A549 (cell line): ENCODE results near the gene HELT.

Experiments used
- CEBPB ChIP-seq, 2 experiments: fragments of >200 bp in 1 of 2; sonication (Bioruptor Twin) in 1 of 2; formaldehyde crosslinking in 1 of 2; IDR thresholded peaks; 2 replicates each; pipeline ENCODE4 v1.6.1; 2012 to 2016
- FOSL2 ChIP-seq, 2 experiments: fragments of 450-650 bp in 1 of 2; fragments of >200 bp in 1 of 2; sonication (Bioruptor Twin) in 1 of 2; formaldehyde crosslinking; IDR thresholded peaks; 2 replicates each; pipeline versions ENCODE4 v1.5.0 to v1.6.1; 2016 to 2020; ENCODE audit warnings: mild to moderate bottlenecking in 1 of 2, moderate library complexity in 1 of 2
- HDAC2 ChIP-seq: fragments of 200-600 bp; sonication (generic); IDR thresholded peaks from 2 replicates; pipeline ENCODE4 v1.6.1; 2016
- NR3C1 ChIP-seq: fragments of >200 bp; sonication (Bioruptor Twin); formaldehyde crosslinking; IDR thresholded peaks from 3 replicates; pipeline ENCODE4 v1.6.1; 2017
- POLR2A ChIP-seq: IDR thresholded peaks from 2 replicates; pipeline ENCODE4 v1.6.1; 2012; ENCODE audit warnings: mild to moderate bottlenecking, low read length
- POLR2AphosphoS2 ChIP-seq: conservative IDR thresholded peaks from 2 replicates; pipeline ENCODE4 v1.6.1; 2012; ENCODE audit warnings: low read length, improper control_type of control experiment, inconsistent platforms
- ZC3H11A ChIP-seq: fragments of 450-650 bp; IDR thresholded peaks from 2 replicates; pipeline ENCODE4 v1.6.1; 2014; ENCODE audit warnings: antibody characterized with exemption, mild to moderate bottlenecking
- ZSCAN20 ChIP-seq: fragments of 250-450 bp; sonication (Bioruptor Pico); IDR thresholded peaks from 2 replicates; pipeline ENCODE4 v1.8.0; 2022; ENCODE audit warnings: mild to moderate bottlenecking, moderate library complexity
- TF ChIP-seq, protein P1 (sequence below): fragments of >200 bp; sonication (Bioruptor Twin); formaldehyde crosslinking; IDR thresholded peaks from 3 replicates; pipeline ENCODE4 v1.5.1; 2016
- TF ChIP-seq, protein P2 (sequence below): fragments of 200-600 bp; sonication (generic); IDR thresholded peaks from 2 replicates; pipeline ENCODE4 v1.6.1; 2016; ENCODE audit warnings: antibody characterized with exemption, mild to moderate bottlenecking, moderate library complexity

DNA sequence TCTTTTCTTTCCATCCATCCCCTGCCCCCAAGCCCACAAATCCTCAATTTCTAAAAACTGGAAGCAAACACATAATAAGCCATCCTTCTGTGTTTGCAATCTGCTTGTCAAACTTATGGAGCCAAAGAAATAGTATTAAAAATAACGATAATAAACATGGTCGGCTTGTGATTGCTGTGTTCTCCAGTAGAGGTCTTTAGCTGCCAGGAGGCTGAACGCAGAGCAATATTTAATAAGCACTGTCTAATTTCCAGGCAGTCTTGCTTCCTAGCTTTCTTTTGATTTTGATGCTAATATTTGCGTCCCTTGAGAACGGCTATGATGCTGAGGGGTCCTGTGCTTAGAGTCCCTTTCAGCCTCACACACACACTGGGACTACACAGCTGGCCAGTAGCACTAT, 3.2 kb upstream of the HELT start:
- no peak for TF ChIP-seq ZC3H11A
- TF ChIP-seq HDAC2 = no peak
- TF ChIP-seq POLR2A = no peak
- TF ChIP-seq, protein P1, sequence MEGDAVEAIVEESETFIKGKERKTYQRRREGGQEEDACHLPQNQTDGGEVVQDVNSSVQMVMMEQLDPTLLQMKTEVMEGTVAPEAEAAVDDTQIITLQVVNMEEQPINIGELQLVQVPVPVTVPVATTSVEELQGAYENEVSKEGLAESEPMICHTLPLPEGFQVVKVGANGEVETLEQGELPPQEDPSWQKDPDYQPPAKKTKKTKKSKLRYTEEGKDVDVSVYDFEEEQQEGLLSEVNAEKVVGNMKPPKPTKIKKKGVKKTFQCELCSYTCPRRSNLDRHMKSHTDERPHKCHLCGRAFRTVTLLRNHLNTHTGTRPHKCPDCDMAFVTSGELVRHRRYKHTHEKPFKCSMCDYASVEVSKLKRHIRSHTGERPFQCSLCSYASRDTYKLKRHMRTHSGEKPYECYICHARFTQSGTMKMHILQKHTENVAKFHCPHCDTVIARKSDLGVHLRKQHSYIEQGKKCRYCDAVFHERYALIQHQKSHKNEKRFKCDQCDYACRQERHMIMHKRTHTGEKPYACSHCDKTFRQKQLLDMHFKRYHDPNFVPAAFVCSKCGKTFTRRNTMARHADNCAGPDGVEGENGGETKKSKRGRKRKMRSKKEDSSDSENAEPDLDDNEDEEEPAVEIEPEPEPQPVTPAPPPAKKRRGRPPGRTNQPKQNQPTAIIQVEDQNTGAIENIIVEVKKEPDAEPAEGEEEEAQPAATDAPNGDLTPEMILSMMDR = no peak
- no peak for TF ChIP-seq CEBPB (IDR thresholded peaks at IDR 0.05)
- no peak for TF ChIP-seq ZSCAN20 (CRISPR knock-in tag)
- no peak for TF ChIP-seq FOSL2 (IDR thresholded peaks at IDR 0.05)
- TF ChIP-seq FOSL2 (CRISPR knock-in tag; IDR thresholded peaks at IDR 0.05) = no peak
- TF ChIP-seq POLR2AphosphoS2 = no peak
- TF ChIP-seq, protein P2, sequence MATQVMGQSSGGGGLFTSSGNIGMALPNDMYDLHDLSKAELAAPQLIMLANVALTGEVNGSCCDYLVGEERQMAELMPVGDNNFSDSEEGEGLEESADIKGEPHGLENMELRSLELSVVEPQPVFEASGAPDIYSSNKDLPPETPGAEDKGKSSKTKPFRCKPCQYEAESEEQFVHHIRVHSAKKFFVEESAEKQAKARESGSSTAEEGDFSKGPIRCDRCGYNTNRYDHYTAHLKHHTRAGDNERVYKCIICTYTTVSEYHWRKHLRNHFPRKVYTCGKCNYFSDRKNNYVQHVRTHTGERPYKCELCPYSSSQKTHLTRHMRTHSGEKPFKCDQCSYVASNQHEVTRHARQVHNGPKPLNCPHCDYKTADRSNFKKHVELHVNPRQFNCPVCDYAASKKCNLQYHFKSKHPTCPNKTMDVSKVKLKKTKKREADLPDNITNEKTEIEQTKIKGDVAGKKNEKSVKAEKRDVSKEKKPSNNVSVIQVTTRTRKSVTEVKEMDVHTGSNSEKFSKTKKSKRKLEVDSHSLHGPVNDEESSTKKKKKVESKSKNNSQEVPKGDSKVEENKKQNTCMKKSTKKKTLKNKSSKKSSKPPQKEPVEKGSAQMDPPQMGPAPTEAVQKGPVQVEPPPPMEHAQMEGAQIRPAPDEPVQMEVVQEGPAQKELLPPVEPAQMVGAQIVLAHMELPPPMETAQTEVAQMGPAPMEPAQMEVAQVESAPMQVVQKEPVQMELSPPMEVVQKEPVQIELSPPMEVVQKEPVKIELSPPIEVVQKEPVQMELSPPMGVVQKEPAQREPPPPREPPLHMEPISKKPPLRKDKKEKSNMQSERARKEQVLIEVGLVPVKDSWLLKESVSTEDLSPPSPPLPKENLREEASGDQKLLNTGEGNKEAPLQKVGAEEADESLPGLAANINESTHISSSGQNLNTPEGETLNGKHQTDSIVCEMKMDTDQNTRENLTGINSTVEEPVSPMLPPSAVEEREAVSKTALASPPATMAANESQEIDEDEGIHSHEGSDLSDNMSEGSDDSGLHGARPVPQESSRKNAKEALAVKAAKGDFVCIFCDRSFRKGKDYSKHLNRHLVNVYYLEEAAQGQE = no peak
- no peak for TF ChIP-seq NR3C1
